CD4-positive, alpha-beta T cell treated with Interferon gamma for 1 hour (primary cell): ENCODE data around the gene LSM14A.
A peak's percentile ranks its signal among the peaks of the same experiment; 100 is the strongest.
"Not testable (repeated sequence)": the region's sequence is repeated elsewhere in the genome, so short reads cannot be mapped to it uniquely, and the experiment has no call there.

ENCODE experiments used
- DNase-seq: peaks from one replicate; pipeline ENCODE4 v3.0.0-alpha.2; 2020

LSM14A gene

GRCh38 chr19:34171877-34172660 lies at the start of gene LSM14A:
TSS of gene LSM14A (plus strand) at chr19:34172504. CDS start at chr19:34172643, 139 bp downstream.
- DNase-seq, result peak; percentile 94

GRCh38 chr19:34124828-34125227 lies 47.5 kb upstream of the LSM14A start:
- no peak for DNase-seq

DNA sequence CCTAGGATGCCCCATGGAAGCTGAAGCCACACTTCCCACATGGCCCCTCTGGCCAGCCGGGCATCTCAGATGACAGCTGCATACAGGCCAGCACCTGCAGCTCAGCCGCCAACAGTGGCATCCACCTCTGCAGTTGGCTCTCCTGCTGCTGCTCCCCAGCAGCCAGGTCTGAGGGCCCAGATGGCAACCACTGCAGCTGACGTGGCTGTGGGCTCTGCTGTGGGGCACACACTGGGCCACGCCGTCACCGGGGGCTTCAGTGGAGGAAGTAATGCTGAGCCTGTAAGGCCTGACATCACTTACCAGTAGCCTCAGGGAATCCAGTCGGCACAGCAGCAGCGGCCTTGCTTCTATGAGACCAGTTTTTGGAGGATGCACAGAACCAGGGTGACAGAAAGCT lies 45.3 kb upstream of the LSM14A start:
- DNase-seq, result no peak

DNA sequence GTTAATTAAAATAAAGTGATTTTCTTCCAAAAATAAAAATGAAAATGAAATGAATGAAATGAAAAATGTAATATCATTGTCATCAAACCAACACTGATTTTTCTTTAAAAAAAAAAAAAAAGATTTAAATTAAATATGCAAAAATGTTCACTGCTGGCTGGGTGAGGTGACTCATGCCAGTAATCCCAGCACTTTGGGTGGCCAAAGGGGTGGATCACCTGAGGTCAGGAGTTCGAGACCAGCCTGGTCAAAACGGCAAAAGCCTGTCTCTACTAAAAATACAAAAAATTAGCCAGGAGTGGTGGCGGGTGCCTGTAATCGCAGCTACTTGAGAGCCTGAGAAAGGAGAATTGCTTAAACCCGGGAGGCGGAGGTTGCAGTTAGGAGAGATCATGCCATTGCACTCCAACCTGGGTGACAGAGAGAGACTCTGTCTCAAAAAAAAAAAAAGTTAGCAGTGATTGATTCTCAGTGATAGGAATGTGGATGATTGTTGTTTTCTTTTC lies 44.6 kb upstream of the LSM14A start:
- DNase-seq, result no peak

DNA sequence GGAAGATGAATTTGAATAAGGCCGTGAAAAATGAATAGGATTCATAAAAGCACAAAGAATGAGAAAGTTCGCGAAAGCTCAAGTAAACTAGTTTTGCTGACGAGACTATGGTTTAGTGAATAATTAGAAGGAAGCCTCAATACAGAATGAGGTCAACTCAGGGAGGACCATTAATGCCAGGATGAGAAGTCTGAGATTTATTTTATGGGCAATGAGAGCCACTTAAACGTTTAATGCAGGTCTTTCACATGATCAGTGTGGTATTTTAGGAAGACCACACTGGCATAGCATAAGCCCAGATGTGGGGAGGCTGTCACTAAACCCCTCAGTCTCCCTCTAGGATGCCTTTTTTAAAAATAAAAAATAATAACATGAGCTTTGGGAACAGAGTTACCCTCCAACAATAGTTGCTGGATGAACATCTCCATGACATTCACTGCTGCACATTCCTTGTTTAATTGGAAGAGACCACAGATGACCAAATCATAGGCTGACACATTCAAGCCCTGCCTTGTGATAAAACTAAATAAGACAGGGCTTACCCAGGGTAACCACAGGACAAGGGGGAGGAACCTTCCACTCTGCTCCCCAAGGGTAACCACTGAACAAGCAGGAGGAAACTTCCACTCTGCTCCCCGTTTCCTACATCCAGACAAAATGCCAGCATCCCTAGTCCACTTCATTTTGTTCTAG lies 43.6 kb upstream of the LSM14A start:
- no peak for DNase-seq

GRCh38 chr19:34131100-34131499 lies 41.2 kb upstream of the LSM14A start:
- no peak for DNase-seq

- DNase-seq, result not testable (repeated sequence)
Measured at GRCh38 chr19:34132145-34132544, 40.2 kb upstream of the LSM14A start.

- DNase-seq, result not testable (repeated sequence)
Measured at GRCh38 chr19:34132706-34133105, 39.6 kb upstream of the LSM14A start.

GRCh38 chr19:34134190-34135053 lies 37.9 kb upstream of the LSM14A start:
- peak; percentile 90 for DNase-seq

DNA sequence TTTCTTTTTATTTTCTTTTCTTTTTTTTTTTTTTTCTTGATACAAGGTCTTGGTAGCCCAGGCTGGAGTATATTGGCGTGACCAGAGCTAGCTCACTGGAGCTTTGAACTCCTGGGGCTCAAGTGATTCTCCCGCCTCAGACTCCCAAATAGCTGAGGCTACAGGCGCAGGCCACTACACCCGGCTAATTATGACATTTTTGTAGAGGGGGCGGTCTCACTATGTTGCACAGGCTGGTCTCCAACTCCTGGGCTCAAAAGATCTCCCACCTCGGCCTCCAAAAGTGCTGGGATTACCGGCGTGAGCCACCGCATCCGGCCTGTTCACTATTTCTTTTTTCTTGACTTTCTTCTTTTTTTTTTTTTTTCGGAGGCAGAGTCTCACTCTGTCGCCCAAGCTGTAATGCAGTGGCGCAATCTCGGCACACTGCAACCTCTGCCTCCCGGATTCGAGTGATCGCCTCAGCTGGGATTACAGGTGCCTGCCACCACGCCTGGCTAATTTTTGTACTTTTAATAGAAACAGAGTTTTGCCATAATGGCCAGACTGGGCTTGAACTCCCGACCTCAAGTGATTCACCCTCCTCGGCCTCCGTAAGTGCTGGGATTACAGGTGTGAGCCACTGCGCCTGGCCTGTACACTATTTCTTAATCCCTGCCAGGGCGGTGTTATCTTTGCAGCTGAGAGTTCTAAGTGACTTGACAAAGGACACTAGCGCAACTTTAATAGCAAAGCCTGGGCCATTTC lies 37.1 kb upstream of the LSM14A start:
- DNase-seq, result no peak

DNA sequence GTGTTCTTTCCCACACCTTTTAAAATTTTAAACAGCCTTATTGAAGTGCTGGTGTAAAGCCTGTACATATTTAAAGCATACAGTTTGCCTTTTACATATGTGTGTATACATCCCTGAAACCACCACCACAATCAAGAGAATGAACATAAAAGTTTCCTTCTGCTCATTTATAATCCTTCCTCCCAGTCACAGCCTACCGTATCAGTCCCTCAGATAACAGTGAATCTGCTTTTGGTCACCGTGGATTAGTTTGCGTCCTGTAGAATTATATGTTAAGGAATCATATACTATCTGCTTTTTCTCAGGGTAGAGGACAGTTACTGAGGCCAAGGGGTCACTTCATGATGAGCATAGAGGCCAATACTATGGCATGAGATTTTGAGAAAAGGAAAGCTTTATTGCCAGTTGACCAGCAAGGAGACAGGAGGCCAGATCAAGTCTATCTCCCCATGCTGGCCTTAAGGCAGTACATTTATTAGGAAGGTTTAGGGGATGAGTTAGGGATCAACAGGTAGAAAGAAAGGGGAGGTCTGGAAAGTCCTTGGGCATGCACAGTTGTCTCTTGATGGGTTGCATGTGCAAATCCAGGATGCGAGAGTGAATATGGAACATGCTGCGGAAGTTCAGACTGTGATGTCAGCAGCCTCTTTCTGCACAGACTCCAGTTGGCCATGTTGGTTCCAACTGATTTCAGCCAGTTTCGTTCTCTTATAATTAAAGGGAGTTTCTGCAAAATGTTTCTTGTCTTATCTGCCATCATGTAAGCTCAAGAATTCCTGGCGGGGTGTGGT lies 36.3 kb upstream of the LSM14A start:
- DNase-seq, result no peak

DNA sequence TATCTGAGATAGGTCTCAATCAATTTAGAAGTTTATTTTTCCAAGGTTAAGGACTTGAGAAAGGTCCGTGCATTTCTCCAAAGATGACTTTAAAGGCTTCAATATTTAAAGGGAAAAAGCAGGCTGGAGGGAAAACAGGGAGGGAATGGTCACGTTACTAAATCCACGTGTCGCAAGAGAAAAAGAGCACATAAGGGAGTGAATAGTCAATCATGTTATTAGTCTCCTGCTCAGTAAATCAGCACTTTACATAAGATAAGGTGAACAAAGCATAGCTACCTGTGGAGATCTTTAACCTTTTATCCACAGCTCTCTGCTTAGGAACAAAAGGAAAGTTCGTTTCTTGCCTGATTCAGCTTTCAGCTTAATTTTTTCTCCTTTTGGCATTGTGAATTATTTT lies 31.3 kb upstream of the LSM14A start:
- DNase-seq, result no peak

DNA sequence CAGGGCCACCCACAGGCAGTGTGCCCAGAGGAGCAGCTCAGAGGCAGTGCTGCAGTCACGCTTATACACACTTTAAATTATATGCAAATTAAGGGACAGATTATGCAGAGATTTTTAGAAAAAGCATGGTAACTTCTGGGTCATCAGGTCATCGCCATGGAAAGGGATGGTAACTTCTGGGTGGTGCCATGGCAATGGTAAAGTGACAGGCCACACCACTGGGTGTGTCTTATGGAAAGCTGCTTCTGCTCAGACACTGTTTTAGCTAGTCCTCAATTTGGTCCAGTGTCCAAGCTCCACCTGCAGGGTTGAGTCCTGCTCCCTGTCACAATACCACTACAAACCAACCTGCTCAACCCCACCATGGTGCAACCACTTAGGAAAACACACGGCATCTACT lies 29.9 kb upstream of the LSM14A start:
- DNase-seq, result no peak

GRCh38 chr19:34145741-34146202 lies 26.5 kb upstream of the LSM14A start:
- DNase-seq, result peak; percentile 34

DNA sequence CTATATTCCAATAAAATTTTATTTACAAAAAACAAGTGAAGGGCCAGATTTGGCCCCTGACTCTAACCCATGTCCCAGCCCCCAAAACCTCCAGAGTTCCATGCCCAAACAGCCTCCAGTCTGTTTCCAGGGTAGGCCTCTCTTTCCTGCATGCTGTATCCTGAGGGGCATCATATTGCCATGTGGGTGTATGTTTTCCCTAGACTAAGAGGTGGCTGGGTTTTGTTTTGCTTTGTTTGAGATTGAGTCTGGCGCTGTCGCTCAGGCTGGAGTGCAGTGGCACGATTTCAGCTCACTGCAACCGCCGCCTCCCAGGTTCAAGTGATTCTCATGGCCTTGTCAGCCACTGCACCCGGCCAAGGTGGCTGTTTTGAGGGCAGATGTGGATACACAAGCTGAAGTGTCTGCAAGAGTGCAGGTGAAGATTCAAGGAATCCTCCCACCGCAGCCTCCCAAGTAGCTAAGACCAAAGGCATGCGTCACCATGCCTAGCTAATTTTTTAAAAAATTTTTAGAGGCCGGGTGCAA lies 23.6 kb upstream of the LSM14A start:
- no peak for DNase-seq

- DNase-seq, result no peak
Measured at GRCh38 chr19:34149873-34150272, 22.4 kb upstream of the LSM14A start.

DNA sequence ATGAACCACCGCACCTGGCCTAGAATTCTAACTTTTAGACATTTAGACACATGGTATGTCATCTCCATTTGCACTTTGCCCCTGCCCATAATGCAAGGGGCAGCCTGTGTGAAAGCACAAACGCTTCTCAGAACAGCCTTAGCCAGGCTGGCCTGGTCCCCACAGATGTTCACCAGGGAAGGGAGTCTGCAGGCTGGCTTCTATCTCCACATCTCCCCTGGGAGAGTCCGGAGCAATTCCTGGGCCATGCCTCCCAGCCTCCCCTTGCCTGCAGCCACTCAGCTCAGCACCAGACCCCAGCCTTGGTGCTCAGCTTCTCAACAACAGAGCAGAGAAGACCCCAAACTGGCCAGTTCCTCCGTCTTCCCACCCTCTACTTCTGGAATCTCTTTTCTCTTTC lies 21.7 kb upstream of the LSM14A start:
- DNase-seq, result no peak

DNA sequence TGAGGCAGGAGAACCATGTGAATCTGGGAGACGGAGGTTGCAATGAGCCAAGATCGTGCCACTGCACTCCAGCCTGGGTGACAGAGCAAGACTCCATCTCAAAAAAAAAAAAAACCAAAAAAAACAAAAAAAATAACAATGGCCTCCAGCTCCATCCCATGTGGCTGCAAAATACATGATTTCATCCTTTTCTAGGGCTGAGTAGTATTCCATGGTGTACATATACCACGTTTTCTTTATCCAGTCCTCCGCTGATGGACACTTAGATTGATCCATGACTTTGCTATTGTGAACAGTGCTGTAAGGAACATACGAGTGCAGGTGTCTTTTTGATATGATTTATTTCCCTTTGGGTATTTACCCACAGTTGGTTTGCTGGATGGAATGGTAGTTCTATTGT lies 20.9 kb upstream of the LSM14A start:
- DNase-seq, result no peak

- DNase-seq, result no peak
Measured at GRCh38 chr19:34154401-34154800, 17.9 kb upstream of the LSM14A start.

DNA sequence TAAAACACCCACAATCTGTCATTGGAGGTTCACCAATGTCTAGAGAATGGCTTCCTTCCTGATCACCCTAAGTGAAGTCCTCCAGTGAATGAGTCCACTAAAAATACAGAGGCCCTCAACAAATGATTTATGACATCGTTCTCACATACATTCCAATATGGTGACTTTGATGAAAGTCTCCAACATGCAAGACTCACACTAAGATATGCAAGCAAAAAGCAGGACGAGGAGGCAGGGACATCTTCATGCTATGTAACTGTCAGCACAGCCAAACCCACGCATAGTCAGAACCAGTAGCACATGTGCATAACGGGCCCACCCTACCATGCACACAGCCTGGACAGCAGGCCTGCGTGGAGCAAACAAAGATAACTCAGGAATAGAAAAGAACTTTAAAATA lies 16.6 kb upstream of the LSM14A start:
- no peak for DNase-seq

- not testable (repeated sequence) for DNase-seq
Measured at GRCh38 chr19:34158966-34159365, 13.3 kb upstream of the LSM14A start.
